ENCODE measurements around the gene ZNF674.
"Not testable (repeated sequence)": the region's sequence is repeated elsewhere in the genome, so short reads cannot be mapped to it uniquely, and the experiment has no call there.

ZNF674 gene

GRCh38 chrX:46569621-46570020 is 24.4 kb upstream of the ZNF674 start:
- DNase-seq (ENCODE audit: low read depth in 2 of 2), result no peak

DNA sequence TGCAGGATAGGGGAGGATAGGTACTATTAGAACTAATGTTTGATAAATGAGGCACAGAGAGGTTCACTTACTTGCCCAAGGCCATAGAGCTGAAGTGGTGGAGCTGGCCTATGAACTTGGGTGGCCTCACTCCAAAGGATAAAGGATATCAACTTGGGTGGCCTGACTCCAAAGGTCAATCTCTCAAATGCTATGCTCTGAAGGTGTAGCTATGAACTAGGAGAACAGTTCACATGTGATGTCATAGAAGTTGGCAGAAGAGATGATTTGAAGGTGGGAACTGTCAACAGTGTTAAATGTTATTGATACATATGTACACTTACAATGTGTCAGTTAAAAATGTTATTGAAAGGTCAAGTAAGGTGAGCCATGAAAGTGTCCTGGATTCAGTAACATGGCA is 22.2 kb upstream of the ZNF674 start:
- no peak for DNase-seq (ENCODE audit: low read depth in 2 of 2)

- no peak for DNase-seq (ENCODE audit: low read depth in 2 of 2)
These were observed 16.8 kb upstream of the ZNF674 start for GRCh38 chrX:46561824-46562657.

- no peak for DNase-seq (ENCODE audit: low read depth in 2 of 2)
These were observed 13.8 kb upstream of the ZNF674 start for GRCh38 chrX:46559062-46559461.

- DNase-seq (ENCODE audit: low read depth in 2 of 2), result no peak
These were observed 9.7 kb upstream of the ZNF674 start for GRCh38 chrX:46554942-46555341.

GRCh38 chrX:46553935-46554334 is 8.7 kb upstream of the ZNF674 start:
- DNase-seq (ENCODE audit: low read depth in 2 of 2), result no peak

DNA sequence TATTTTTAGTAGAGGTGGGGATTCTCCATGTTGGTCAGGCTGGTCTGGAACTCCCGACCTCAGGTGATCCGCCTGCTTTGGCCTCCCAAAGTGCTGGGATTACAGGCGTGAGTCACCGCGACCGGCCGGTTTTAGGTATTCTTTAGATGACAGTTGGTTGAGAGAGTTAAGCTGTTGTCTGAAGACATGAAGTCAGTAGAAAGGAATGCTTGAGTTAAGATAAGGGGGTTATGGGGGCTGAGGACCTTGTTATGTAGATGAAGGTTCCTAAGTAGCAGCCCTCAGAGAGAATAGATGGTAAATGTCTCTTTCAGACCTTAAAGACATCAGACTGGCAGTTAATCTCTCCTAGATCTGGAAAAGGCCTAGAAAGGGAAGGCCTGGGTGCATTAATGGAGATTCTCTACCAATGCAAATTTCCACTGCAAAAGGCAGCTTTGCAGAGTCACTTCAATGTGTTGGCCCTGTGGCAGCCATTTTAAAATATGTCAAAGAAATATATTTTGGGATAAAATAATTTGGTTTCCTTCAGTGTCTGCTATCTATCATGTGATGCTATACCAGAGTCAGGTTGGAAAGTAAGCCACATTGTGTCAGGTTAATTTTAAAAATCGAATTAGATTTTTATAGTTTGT is 6.4 kb upstream of the ZNF674 start:
- no peak for DNase-seq (ENCODE audit: low read depth in 2 of 2)

DNA sequence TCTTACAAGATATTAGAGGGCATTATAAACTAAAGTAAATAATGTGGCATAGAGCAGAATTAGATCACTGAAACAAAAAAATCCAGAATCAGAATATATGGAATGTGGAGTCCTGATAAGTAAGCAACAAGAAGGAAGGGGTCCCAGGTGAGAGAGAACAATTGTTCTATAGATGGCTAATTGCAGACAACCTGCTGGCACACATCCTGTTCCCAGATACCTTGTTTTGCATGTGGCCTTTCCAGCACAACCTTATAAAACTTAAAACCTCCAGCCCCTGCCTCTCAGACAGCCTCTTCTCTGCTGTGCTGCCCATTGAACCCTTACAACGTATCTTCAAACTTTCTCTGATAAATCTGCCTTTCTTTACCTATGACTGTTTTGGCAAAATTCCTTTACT is 4.7 kb upstream of the ZNF674 start:
- DNase-seq (ENCODE audit: low read depth in 2 of 2), result no peak

- DNase-seq (ENCODE audit: low read depth in 2 of 2), result no peak
These were observed 2.6 kb upstream of the ZNF674 start for GRCh38 chrX:46547857-46548256.

DNA sequence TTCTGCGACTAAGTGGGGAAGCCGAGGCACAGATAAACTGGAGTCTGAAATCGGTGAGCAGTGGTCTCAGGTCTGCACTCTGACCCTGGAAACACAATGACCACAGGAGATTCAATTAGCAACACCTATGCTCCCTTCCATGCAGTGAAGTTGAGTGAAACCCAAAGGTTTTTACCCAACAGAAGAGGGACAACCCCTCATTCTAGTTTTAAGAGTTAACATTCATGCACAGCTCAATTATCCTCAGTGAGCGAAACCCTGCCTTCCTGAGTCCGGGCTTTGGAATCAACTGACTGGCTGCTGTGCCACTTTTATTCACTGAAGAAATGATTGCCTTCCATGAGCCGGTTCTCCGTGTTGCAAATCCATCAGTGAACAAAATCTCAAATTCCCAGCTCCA is 694 bp downstream of the ZNF674 start:
- not testable (repeated sequence) for DNase-seq (ENCODE audit: low read depth in 2 of 2)

DNA sequence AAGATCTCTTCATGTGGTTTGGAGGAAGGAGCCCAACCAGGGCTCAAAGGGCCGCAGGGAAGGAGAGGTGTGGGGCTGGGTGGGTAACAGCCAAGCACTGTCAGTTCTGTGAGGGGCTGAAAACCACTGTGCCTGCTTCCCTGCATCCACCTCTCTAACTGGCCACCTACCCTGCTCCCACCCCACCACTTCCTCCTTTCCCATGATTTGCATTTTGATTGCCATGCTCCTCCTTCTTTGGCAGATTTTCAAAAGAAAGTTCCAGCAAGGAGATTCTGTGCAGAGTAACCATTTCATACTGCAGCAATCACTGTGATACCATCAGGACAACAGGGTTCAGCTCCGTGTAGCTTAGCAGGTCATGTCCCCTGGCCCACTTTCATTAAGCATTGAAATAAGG is 1.8 kb downstream of the ZNF674 start:
- no peak for DNase-seq (ENCODE audit: low read depth in 2 of 2)

- DNase-seq (ENCODE audit: low read depth in 2 of 2), result no peak
These were observed 13.8 kb downstream of the ZNF674 start for GRCh38 chrX:46531442-46531841.

- not testable (repeated sequence) for DNase-seq (ENCODE audit: low read depth in 2 of 2)
These were observed 14.8 kb downstream of the ZNF674 start for GRCh38 chrX:46530404-46530908.

- DNase-seq (ENCODE audit: low read depth in 2 of 2), result not testable (repeated sequence)
These were observed 15.3 kb downstream of the ZNF674 start for GRCh38 chrX:46529740-46530403.

DNA sequence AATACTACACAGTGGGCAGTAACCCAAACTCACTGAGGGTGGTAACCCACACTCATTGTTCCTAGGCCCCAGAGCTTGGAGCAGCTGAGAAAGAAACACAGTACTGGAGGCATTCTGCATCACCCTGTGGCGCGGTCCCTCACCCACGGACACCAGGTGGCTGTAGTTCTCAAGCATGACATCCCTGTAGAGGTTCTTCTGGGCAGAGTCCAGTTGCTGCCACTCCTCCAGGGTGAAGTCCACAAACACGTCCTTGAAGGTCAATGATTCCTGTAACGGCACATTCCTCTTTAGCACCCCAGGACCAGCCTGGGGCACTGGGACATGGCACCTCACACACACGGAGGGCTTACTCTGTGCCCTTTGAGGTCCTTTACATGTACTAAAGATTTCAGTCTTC is 16.6 kb downstream of the ZNF674 start:
- not testable (repeated sequence) for DNase-seq (ENCODE audit: low read depth in 2 of 2)

DNA sequence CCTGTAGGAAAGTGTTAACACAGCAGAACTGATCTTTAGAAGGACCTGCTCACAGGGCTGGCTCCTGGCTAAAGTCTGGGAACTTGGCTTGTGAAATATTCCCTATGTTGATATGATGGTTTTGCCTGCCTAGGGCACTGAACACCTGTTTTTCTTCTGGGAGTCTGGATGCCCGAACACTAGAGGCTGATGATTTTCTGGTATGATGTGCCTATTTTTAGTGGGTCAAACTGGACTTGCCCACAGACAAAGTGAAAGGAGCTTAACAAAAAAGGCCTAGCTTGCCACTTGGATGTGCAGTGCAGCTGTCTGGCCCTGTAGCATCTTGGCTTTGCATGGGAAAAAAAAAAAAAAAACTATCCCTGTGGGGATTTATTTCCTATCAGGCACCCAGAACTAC is 39.1 kb downstream of the ZNF674 start:
- no peak for DNase-seq (ENCODE audit: low read depth in 2 of 2)

DNA sequence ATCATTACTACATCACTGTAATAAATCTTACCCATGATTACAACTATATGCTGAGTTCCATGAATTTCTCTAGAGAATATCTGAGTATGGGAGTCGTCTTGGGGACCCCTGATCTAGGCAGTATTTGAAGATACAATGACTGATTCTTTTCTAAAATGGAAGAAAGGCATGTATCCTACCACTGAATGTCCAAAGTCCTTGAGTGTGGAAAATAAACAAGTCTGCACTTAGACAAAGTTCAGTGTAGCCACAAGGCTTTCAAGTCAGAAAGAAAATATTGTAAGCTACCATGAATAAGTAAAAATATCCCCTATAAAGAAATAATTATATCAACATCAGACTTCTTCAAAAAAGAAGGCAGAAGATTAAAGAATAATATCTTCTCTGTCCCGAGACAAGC is 42.4 kb downstream of the ZNF674 start:
- DNase-seq (ENCODE audit: low read depth in 2 of 2), result no peak

GRCh38 chrX:46500054-46500453 is 45.2 kb downstream of the ZNF674 start:
- no peak for DNase-seq (ENCODE audit: low read depth in 2 of 2)

- DNase-seq (ENCODE audit: low read depth in 2 of 2), result no peak
These were observed 56.5 kb downstream of the ZNF674 start for GRCh38 chrX:46488712-46489111.

DNA sequence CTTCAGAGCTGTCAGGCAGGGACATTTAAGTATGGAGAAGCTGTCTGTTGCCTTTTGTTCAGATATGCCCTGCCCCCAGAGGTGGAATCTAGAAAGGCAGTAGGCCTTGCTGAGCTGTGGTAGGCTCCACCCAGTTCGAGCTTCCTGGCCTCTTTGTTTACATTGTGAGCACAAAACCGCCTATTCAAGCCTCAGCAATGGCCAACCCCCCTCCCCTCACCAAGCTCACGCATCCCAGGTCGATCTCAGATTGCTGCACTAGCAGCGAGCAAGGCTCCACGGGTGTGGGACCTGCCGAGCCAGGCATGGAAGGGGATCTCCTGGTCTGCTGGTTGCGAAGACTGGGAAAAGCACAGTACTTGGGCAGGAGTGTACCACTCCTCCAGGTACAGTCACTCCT is 59.3 kb downstream of the ZNF674 start:
- DNase-seq (ENCODE audit: low read depth in 2 of 2), result no peak

DNA sequence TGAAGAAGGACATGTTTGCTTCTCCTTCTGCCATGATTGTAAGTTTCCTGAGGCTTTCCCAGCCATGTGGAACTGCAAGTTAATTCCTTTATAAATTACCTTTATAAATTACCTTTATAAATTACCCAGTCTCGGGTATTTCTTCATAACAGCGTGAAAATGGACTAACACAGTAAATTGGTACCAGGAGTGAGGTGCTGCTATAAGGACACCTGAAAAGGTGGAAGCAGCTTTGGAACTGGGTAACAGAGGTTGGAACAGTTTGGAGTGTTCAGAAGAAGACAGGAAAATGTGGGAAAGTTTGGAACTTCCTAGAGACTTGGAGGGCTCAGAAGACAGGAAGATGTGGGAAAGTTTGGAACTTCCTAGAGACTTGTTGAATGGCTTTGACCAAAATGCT is 66.6 kb downstream of the ZNF674 start:
- DNase-seq (ENCODE audit: low read depth in 2 of 2), result not testable (repeated sequence)

DNA sequence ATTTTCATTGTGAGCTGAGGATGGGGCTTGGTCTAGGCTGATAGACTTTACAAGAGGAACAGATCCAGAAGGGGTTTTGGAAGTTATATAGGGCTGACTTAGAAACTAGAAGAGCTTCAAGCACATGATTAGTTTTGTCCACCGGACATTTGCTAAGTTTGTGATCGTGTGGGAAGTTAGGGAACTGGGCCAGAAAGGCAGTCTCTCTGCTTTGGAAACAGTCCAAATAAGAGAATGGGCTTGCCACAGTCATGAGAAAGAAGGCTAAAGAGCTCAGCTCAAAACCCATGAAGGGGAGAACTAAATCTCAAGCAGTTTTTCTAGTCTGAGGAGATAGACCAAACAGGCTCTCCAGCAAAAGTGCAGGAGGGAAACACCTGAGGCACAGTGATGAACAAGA is 67.8 kb downstream of the ZNF674 start:
- DNase-seq (ENCODE audit: low read depth in 2 of 2), result no peak

DNA sequence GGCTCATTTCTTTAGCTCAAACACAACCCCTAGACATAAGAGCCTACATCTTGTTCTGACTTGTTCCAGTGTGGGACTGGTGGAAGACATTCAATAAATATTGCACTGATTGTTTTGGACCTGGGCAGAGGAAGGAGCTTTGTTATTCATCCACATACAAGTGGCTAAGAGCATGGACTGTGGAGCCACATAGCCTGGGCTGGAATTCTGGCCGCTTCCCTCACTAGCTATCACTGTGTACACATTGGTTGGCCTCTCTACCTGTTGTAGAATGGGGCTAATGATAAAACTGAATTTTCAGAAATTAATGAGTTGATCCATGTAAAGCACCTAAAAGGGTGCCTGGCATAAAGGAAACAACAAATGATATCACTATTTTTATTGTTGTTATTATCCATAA is 80.0 kb downstream of the ZNF674 start:
- DNase-seq (ENCODE audit: low read depth in 2 of 2), result no peak

All from stimulated activated CD8-positive, alpha-beta memory T cell treated with anti-CD3 and anti-CD28 coated beads, Interleukin-7, amount 100 ng/mL, for 4 hours (primary cell).